ENCODE data around the gene RECQL.
"Not testable (repeated sequence)": the region's sequence is repeated elsewhere in the genome, so short reads cannot be mapped to it uniquely, and the experiment has no call there.

RECQL gene

GRCh38 chr12:21472197-21472823 lies 29.1 kb downstream of the RECQL start:
- Histone ChIP-seq H3K27me3 (no peaks in the 10 kb centered on the region), H3K36me3 (peaks cover 70% of the 10 kb centered on the region), H4K20me1 (no peaks in the 10 kb centered on the region; the same call in 1 of the 2 replicates), H3K27ac (no peak overlapping the region), H3K9ac (no peak overlapping the region), H3K4me1 (no peaks in the 10 kb centered on the region), H3K4me2 (no peak overlapping the region), H3K9me3 (no peaks in the 10 kb centered on the region), H3K4me3 (no peak overlapping the region)
- no peak for TF ChIP-seq Cebpa-rat (IDR thresholded peaks at IDR 0.05)

- no peak for TF ChIP-seq Cebpa-rat (IDR thresholded peaks at IDR 0.05)
- H3K9ac ChIP-seq: no peak overlapping the region
- no peaks in the 10 kb centered on the region for H3K9me3 ChIP-seq
- no peak overlapping the region for H3K4me3 ChIP-seq
- H3K27me3 ChIP-seq: no peaks in the 10 kb centered on the region
- H3K27ac ChIP-seq: no peak overlapping the region
- peaks cover 63% of the 10 kb centered on the region for H3K36me3 ChIP-seq
- H3K4me1 ChIP-seq: no peaks in the 10 kb centered on the region
- no peak overlapping the region for H3K4me2 ChIP-seq
- no peaks in the 10 kb centered on the region; the same call in 1 of the 2 replicates for H4K20me1 ChIP-seq
These were observed 30.1 kb downstream of the RECQL start for GRCh38 chr12:21471294-21471693.

- H3K9ac ChIP-seq, H3K27ac ChIP-seq, H3K9me3 ChIP-seq, H4K20me1 ChIP-seq, H3K4me1 ChIP-seq, H3K27me3 ChIP-seq, H3K4me3 ChIP-seq, H3K4me2 ChIP-seq: not testable (repeated sequence)
- peaks cover 48% of the 10 kb centered on the region for H3K36me3 ChIP-seq
These were observed 34.1 kb downstream of the RECQL start for GRCh38 chr12:21467334-21467733.

- Histone ChIP-seq H3K4me1 (no peaks in the 10 kb centered on the region), H3K9me3 (no peaks in the 10 kb centered on the region)
- TF ChIP-seq Cebpa-rat (IDR thresholded peaks at IDR 0.05): no peak
These were observed 42.0 kb downstream of the RECQL start for GRCh38 chr12:21459474-21459873.

GRCh38 chr12:21456291-21456780 lies 45.1 kb downstream of the RECQL start:
- no peak for TF ChIP-seq Cebpa-rat (IDR thresholded peaks at IDR 0.05)
- peaks cover 41% of the 10 kb centered on the region for H3K36me3 ChIP-seq
- H3K9me3 ChIP-seq: no peaks in the 10 kb centered on the region
- no peaks in the 10 kb centered on the region for H3K27me3 ChIP-seq
- H3K27ac ChIP-seq: no peak overlapping the region
- H4K20me1 ChIP-seq: no peaks in the 10 kb centered on the region
- H3K9ac ChIP-seq: no peak overlapping the region
- no peak overlapping the region for H3K4me2 ChIP-seq
- no peaks in the 10 kb centered on the region for H3K4me1 ChIP-seq
- no peak overlapping the region for H3K4me3 ChIP-seq

More at GRCh38 chr12:21459474-21459873, 42.0 kb downstream of the RECQL start:
- no peak overlapping the region for H3K27ac ChIP-seq
- H3K4me2 ChIP-seq: no peak overlapping the region
- no peak overlapping the region for H3K9ac ChIP-seq
- peaks cover 55% of the 10 kb centered on the region for H3K36me3 ChIP-seq
- H3K27me3 ChIP-seq: no peaks in the 10 kb centered on the region
- H4K20me1 ChIP-seq: no peaks in the 10 kb centered on the region
- no peak overlapping the region for H3K4me3 ChIP-seq

- Histone ChIP-seq H3K9me3 (no peaks in the 10 kb centered on the region), H4K20me1 (no peaks in the 10 kb centered on the region), H3K4me1 (no peaks in the 10 kb centered on the region), H3K4me3 (no peak overlapping the region), H3K36me3 (peaks cover 36% of the 10 kb centered on the region), H3K27ac (no peak overlapping the region), H3K9ac (no peak overlapping the region), H3K27me3 (no peaks in the 10 kb centered on the region), H3K4me2 (no peak overlapping the region)
- no peak for TF ChIP-seq Cebpa-rat (IDR thresholded peaks at IDR 0.05)
These were observed 48.1 kb downstream of the RECQL start for GRCh38 chr12:21453312-21453852.

- H3K9me3 ChIP-seq: no peaks in the 10 kb centered on the region
- no peak for TF ChIP-seq Cebpa-rat (IDR thresholded peaks at IDR 0.05)
- H3K4me1 ChIP-seq: no peaks in the 10 kb centered on the region
- H3K27ac ChIP-seq: no peak overlapping the region
- H3K9ac ChIP-seq: no peak overlapping the region
- no peaks in the 10 kb centered on the region for H4K20me1 ChIP-seq
- H3K4me3 ChIP-seq: no peak overlapping the region
- peaks cover 33% of the 10 kb centered on the region for H3K36me3 ChIP-seq
- H3K4me2 ChIP-seq: no peak overlapping the region
- no peaks in the 10 kb centered on the region for H3K27me3 ChIP-seq
These were observed 49.9 kb downstream of the RECQL start for GRCh38 chr12:21451529-21451928.

GRCh38 chr12:21444193-21445146 lies 57.0 kb downstream of the RECQL start:
- no peak overlapping the region for H3K9ac ChIP-seq
- H3K4me3 ChIP-seq: no peak overlapping the region
- H3K27ac ChIP-seq: no peak overlapping the region
- H3K36me3 ChIP-seq: peaks cover 55% of the 10 kb centered on the region
- 0 out of 2 replicates have a peak, but pooled peaks cover 3% of the 10 kb centered on the region for H3K4me1 ChIP-seq
- H3K9me3 ChIP-seq: no peaks in the 10 kb centered on the region
- H4K20me1 ChIP-seq: no peaks in the 10 kb centered on the region
- H3K27me3 ChIP-seq: no peaks in the 10 kb centered on the region
- no peak overlapping the region for H3K4me2 ChIP-seq
- no peak for TF ChIP-seq Cebpa-rat (IDR thresholded peaks at IDR 0.05)

GRCh38 chr12:21439347-21439746 lies 62.1 kb downstream of the RECQL start:
- H3K27ac ChIP-seq: no peak overlapping the region
- H3K27me3 ChIP-seq: no peaks in the 10 kb centered on the region
- H3K9me3 ChIP-seq: no peaks in the 10 kb centered on the region
- H3K4me3 ChIP-seq: no peak overlapping the region
- no peaks in the 10 kb centered on the region for H4K20me1 ChIP-seq
- H3K36me3 ChIP-seq: peaks cover 21% of the 10 kb centered on the region
- peak overlapping the region; percentile 84 for H3K4me2 ChIP-seq
- H3K4me1 ChIP-seq: peaks cover 16% of the 10 kb centered on the region
- no peak overlapping the region for H3K9ac ChIP-seq
- TF ChIP-seq Cebpa-rat (IDR thresholded peaks at IDR 0.05): no peak

GRCh38 chr12:21438643-21439042 lies 62.8 kb downstream of the RECQL start:
- Histone ChIP-seq H3K36me3 (peaks cover 21% of the 10 kb centered on the region), H3K4me1 (peaks cover 16% of the 10 kb centered on the region), H3K27me3 (no peaks in the 10 kb centered on the region), H4K20me1 (no peaks in the 10 kb centered on the region), H3K4me3 (peak overlapping the region; percentile 81), H3K9me3 (no peaks in the 10 kb centered on the region), H3K4me2 (peak overlapping the region; percentile 84), H3K9ac (peak overlapping the region; percentile 91), H3K27ac (peak overlapping the region; percentile 90)
- no peak for TF ChIP-seq Cebpa-rat (IDR thresholded peaks at IDR 0.05)

Data from BLaER1 (cell line).